ENCODE measurements around the gene MYEOV. TPM values are rescaled to one million over a fixed set of nuclear protein-coding genes. Genes with fewer than 3 reads are reported as not detected.
A peak's percentile ranks its signal among the peaks of the same experiment; 100 is the strongest.

Gene MYEOV
- total RNA-seq, 4 donors from 2014 or later: 5.7 to 24.6 (median 20.2) TPM

- no peak for TF ChIP-seq CTCF (IDR thresholded peaks at IDR 0.05)
- TF ChIP-seq POLR2A (IDR thresholded peaks at IDR 0.05): no peak
- intact Hi-C loops (cut with DNase I): no loop called here
- peak overlapping the region in 3 of 4 donors; percentile 47 to 69 (median 60) for H3K27ac ChIP-seq
- no peaks in the 10 kb centered on the region for H3K9me3 ChIP-seq
- WGBS, 2 donors: 89 to 96% methylated on average over 11 of the region's 11 CpGs
- DNase-seq: no peak
- peaks cover 40 to 64% (median 49%) of the 10 kb centered on the region in 3 donors for H3K4me1 ChIP-seq
- no peaks in the 10 kb centered on the region for H3K36me3 ChIP-seq
- no peak overlapping the region for H3K4me3 ChIP-seq
- H3K27me3 ChIP-seq: no peaks in the 10 kb centered on the region
Observed at GRCh38 chr11:69301081-69301454, 7.1 kb downstream of the MYEOV start.

- TF ChIP-seq POLR2A (IDR thresholded peaks at IDR 0.05): no peak
- TF ChIP-seq CTCF (IDR thresholded peaks at IDR 0.05): no peak
- intact Hi-C loops (cut with DNase I): no loop called here
- no peaks in the 10 kb centered on the region for H3K36me3 ChIP-seq
- H3K9me3 ChIP-seq: no peaks in the 10 kb centered on the region
- 28 to 54% methylated on average over 2 to 4 of the region's 13 CpGs for WGBS, 2 donors
- peaks cover 34 to 58% (median 42%) of the 10 kb centered on the region in 3 donors for H3K4me1 ChIP-seq
- peak overlapping the region; percentile 28 to 69 (median 54) for H3K27ac ChIP-seq
- no peaks in the 10 kb centered on the region for H3K27me3 ChIP-seq
- no peak for DNase-seq
- H3K4me3 ChIP-seq: no peak overlapping the region
Observed at GRCh38 chr11:69301455-69302401, 7.8 kb downstream of the MYEOV start.

- no peaks in the 10 kb centered on the region for H3K9me3 ChIP-seq
- no peaks in the 10 kb centered on the region for H3K36me3 ChIP-seq
- TF ChIP-seq POLR2A (IDR thresholded peaks at IDR 0.05) (no peak), CTCF (IDR thresholded peaks at IDR 0.05) (no peak)
- no peaks in the 10 kb centered on the region for H3K27me3 ChIP-seq
- 89% methylated on average over 3 of the region's 8 CpGs for WGBS, 2 donors
- no peak for DNase-seq
- H3K4me1 ChIP-seq: peaks cover 26 to 50% (median 34%) of the 10 kb centered on the region in 3 donors
- peak overlapping the region in 3 of 4 donors; percentile 47 to 69 (median 60) for H3K27ac ChIP-seq
- no peak overlapping the region for H3K4me3 ChIP-seq
- intact Hi-C loops (cut with DNase I): no loop called here
Observed at GRCh38 chr11:69302447-69303020, 8.6 kb downstream of the MYEOV start.

- Histone ChIP-seq H3K36me3 (no peaks in the 10 kb centered on the region), H3K4me1 (peaks cover 17 to 45% (median 25%) of the 10 kb centered on the region in 3 donors), H3K27me3 (no peaks in the 10 kb centered on the region), H3K27ac (no peak overlapping the region), H3K9me3 (no peaks in the 10 kb centered on the region), H3K4me3 (no peak overlapping the region)
- no peak for TF ChIP-seq POLR2A (IDR thresholded peaks at IDR 0.05)
- no peak for TF ChIP-seq CTCF (IDR thresholded peaks at IDR 0.05)
- DNase-seq: no peak
- intact Hi-C loops (cut with DNase I): no loop called here
- WGBS, 2 donors: 96 to 98% methylated on average over 18 of the region's 18 CpGs
Observed at GRCh38 chr11:69303427-69303826, 9.5 kb downstream of the MYEOV start.

- no peak overlapping the region for H3K4me3 ChIP-seq
- no peak overlapping the region for H3K27ac ChIP-seq
- no peak for DNase-seq
- intact Hi-C loops (cut with DNase I): no loop called here
- no peaks in the 10 kb centered on the region for H3K36me3 ChIP-seq
- H3K9me3 ChIP-seq: no peaks in the 10 kb centered on the region
- H3K4me1 ChIP-seq: peaks cover 12 to 37% (median 17%) of the 10 kb centered on the region in 3 donors
- no peaks in the 10 kb centered on the region for H3K27me3 ChIP-seq
- no peak for TF ChIP-seq CTCF (IDR thresholded peaks at IDR 0.05)
- no peak for TF ChIP-seq POLR2A (IDR thresholded peaks at IDR 0.05)
- 89 to 100% methylated on average over 1 of the region's 1 CpG for WGBS, 2 donors
Observed at GRCh38 chr11:69304258-69304657, 10.3 kb downstream of the MYEOV start.

All from esophagus squamous epithelium (tissue), 5 donors.